GM10847 (cell line): ENCODE measurements around the gene AHSG.

Source experiments
- POLR2A ChIP-seq: IDR thresholded peaks from 2 replicates; pipeline ENCODE4 v1.6.1; 2011; ENCODE audit not compliant: insufficient read length; ENCODE audit errors: extremely low read depth

The AHSG gene

DNA sequence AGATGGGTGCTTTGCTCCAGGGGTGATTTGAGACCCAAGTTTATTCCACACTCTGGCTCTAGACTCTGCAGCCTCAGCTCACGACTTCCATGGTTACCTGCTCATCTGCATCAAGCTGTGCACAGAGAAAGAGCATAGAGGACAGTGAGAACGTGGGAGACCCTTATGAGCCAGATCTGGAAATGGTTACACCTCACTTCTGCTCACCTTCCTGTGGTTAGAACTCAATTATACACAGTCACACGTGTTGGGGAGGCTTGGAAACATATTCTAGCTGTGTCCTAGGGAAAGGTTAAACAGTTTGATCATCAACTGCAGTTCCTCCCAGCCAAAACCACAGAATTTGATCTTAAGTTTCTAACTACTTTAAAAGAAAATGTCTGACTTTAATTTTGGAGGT lies 29.2 kb downstream of the AHSG start:
- TF ChIP-seq POLR2A, result no peak

GRCh38 chr3:186643493-186643892 lies 30.6 kb downstream of the AHSG start:
- TF ChIP-seq POLR2A, result no peak

GRCh38 chr3:186644683-186645082 lies 31.8 kb downstream of the AHSG start:
- no peak for TF ChIP-seq POLR2A

- TF ChIP-seq POLR2A, result no peak
Observed at GRCh38 chr3:186646106-186646505, 33.2 kb downstream of the AHSG start.

- TF ChIP-seq POLR2A, result no peak
Observed at GRCh38 chr3:186646841-186647240, 34.0 kb downstream of the AHSG start.

- no peak for TF ChIP-seq POLR2A
Observed at GRCh38 chr3:186648851-186649250, 36.0 kb downstream of the AHSG start.

DNA sequence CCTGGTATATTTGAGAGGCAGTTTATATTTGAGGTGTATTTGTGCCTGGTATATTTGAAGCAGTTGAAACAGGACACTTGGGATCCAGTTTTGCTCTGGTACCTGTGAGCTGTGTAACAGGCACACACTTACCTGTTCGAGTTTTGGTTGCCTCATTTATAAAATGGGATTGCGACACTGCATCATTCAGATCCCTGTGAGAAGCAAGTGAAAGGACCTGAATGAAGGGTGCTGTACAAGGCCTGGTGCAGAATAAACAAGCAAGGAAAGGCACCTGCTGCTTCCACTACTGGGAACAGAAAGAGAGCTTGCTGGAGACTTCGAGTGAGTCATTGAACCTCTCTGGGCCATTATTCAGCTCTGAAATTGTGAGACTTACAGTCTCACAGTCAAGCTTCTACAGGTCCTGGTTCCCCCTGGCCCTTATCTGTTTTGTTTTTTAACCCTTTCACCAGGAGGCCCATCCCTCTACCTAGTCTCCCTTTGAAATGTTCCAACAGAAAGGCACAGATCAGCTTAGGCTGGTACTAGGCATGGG lies 38.9 kb downstream of the AHSG start:
- TF ChIP-seq POLR2A, result no peak

GRCh38 chr3:186653080-186653707 lies 40.3 kb downstream of the AHSG start:
- TF ChIP-seq POLR2A, result no peak

- no peak for TF ChIP-seq POLR2A
Observed at GRCh38 chr3:186653984-186654383, 41.1 kb downstream of the AHSG start.

DNA sequence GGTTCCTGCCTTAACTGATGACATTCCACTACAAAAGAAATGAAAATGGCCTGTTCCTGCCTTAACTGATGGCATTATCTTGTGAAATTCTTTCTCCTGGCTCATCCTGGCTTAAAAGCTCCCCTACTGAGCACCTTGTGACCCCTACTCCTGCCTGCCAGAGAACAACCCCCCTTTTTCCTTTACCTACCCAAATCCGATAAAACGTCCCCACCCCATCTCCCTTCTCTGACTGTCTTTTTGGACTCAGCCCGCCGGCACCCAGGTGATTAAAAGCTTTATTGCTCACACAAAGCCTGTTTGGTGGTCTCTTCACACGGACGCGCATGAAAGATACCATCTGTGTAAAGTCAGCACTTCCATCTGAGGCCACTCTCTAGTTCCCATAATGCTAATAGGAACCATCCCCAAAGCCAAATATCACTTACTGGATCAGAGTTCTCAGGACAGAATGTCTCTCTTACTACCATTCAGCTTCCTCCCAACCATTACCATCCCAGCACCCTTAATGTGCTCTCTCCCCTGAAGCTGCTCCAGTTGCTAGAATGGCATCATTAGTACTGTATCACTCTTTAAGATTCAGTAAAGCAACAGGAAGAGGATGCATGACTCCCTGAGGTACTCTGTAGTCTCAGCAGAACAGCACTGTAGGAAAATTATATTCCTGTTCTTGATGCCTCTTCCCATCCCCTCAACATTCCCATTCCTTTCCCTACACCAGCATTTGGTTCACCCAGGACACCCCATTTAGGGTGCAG lies 50.7 kb downstream of the AHSG start:
- TF ChIP-seq POLR2A, result no peak

GRCh38 chr3:186664119-186664495 lies 51.2 kb downstream of the AHSG start:
- no peak for TF ChIP-seq POLR2A

DNA sequence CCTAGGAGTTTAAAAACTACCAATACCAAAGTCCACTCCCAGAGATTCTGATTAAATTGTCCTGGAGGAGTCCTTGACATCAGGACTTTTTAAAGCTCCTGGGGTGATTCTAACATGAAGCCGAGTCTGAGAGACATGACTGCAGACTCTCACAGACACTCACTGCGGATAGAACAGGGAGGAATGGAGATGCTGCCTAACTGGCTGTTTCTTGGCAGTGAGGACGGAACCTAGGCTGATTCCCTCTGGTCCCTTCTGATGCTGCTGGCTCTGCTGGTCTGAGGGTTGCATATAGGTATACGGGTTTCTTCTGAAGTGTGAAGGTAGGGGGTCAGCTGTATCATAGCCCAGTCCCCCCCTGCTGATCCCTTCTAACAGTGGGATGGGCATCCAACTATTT lies 51.6 kb downstream of the AHSG start:
- no peak for TF ChIP-seq POLR2A

GRCh38 chr3:186665625-186666188 lies 52.8 kb downstream of the AHSG start, which contains the start of gene HRG:
Gene HRG (plus strand): TSS chr3:186666014. CDS start chr3:186666032, 18 bp downstream.
- TF ChIP-seq POLR2A, result no peak

GRCh38 chr3:186668426-186668825 lies 55.6 kb downstream of the AHSG start:
- TF ChIP-seq POLR2A, result no peak

DNA sequence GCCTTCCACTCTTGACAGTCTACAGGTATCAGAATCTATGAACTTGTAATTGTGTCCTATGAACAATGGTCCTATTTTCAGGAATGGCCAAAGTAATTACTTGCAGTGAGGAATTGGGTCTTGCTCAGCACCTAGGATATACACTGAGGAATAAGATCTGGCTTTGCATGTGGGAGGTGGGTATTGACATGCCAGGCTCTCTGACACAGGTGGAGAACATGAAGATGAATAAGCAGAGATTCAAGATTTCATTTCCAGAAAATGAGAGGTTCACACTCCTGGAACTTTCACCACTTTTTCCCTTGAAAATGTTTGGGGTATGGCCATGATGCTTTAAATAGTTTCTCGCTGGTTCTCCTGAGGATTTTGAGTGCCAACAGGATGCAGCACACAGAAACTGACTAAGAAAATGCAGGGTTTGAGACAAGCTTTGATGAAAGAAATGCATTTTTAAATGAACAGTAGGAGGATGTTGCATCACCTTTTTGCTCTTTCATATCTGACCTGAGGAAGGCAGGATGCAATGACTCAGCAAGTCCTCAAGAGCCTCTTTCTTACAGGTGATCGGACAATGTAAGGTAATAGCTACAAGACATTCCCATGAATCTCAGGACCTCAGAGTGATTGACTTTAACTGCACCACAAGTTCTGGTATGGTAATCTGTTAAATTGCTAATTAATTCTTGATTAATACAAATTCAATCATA lies 56.7 kb downstream of the AHSG start:
- no peak for TF ChIP-seq POLR2A
